Esophagus mucosa (tissue), 1 donor: ENCODE measurements around the gene PKN2. TPM values are rescaled to one million over a fixed set of nuclear protein-coding genes. Genes with fewer than 3 reads are reported as not detected.

Source experiments
- ATAC-seq: fragments of 200-7000 bp; cut with Tn5 transposase; one replicate; pipeline ENCODE4 v1.9.1; 2020
- total RNA-seq: library from RNA; stranded (reverse); gene quantifications from one replicate; pipeline ENCODE4 v1.2.4, GENCODE V29; 2023
- donor health status: DM: yes; HTN: yes; CAD: no.

Gene PKN2
- total RNA-seq, 1 donor from 2014 or later, result 34.5 TPM

- ATAC-seq, result no peak
Observed at GRCh38 chr1:88735909-88736308, 51.8 kb downstream of the PKN2 start.

GRCh38 chr1:88736633-88737248, 52.7 kb downstream of the PKN2 start:
- ATAC-seq, result peak; percentile 91

- ATAC-seq, result no peak
Observed at GRCh38 chr1:88737338-88737927, 53.4 kb downstream of the PKN2 start.

GRCh38 chr1:88740784-88741183, 56.7 kb downstream of the PKN2 start:
- ATAC-seq, result no peak

GRCh38 chr1:88741413-88741812, 57.3 kb downstream of the PKN2 start:
- ATAC-seq, result no peak

- ATAC-seq, result no peak
Observed at GRCh38 chr1:88742531-88742930, 58.5 kb downstream of the PKN2 start.

- no peak for ATAC-seq
Observed at GRCh38 chr1:88744142-88744541, 60.1 kb downstream of the PKN2 start.

- ATAC-seq, result no peak
Observed at GRCh38 chr1:88746916-88747315, 62.8 kb downstream of the PKN2 start.

GRCh38 chr1:88751714-88752113, 67.6 kb downstream of the PKN2 start:
- ATAC-seq, result no peak

- ATAC-seq, result no peak
Observed at GRCh38 chr1:88753506-88753905, 69.4 kb downstream of the PKN2 start.

- ATAC-seq, result no peak
Observed at GRCh38 chr1:88763649-88764406, 79.8 kb downstream of the PKN2 start.

- ATAC-seq, result no peak
Observed at GRCh38 chr1:88768187-88768586, 84.1 kb downstream of the PKN2 start.

GRCh38 chr1:88768816-88769215, 84.7 kb downstream of the PKN2 start:
- ATAC-seq, result peak; percentile 86

- peak; percentile 69 for ATAC-seq
Observed at GRCh38 chr1:88773540-88774150, 89.6 kb downstream of the PKN2 start.

GRCh38 chr1:88774151-88774556, 90.1 kb downstream of the PKN2 start:
- peak; percentile 98 for ATAC-seq

- ATAC-seq, result no peak
Observed at GRCh38 chr1:88777604-88778149, 93.6 kb downstream of the PKN2 start.

GRCh38 chr1:88779880-88780279, 95.8 kb downstream of the PKN2 start:
- ATAC-seq, result no peak

- no peak for ATAC-seq
Observed at GRCh38 chr1:88780485-88780884, 96.4 kb downstream of the PKN2 start.

GRCh38 chr1:88783145-88783544, 99.1 kb downstream of the PKN2 start:
- ATAC-seq, result no peak

GRCh38 chr1:88784551-88784950, 100.5 kb downstream of the PKN2 start:
- no peak for ATAC-seq

- no peak for ATAC-seq
Observed at GRCh38 chr1:88787023-88787903, 103.2 kb downstream of the PKN2 start.

- no peak for ATAC-seq
Observed at GRCh38 chr1:88791192-88791591, 107.1 kb downstream of the PKN2 start.
